ENCODE measurements around the gene AKT1.

DNA sequence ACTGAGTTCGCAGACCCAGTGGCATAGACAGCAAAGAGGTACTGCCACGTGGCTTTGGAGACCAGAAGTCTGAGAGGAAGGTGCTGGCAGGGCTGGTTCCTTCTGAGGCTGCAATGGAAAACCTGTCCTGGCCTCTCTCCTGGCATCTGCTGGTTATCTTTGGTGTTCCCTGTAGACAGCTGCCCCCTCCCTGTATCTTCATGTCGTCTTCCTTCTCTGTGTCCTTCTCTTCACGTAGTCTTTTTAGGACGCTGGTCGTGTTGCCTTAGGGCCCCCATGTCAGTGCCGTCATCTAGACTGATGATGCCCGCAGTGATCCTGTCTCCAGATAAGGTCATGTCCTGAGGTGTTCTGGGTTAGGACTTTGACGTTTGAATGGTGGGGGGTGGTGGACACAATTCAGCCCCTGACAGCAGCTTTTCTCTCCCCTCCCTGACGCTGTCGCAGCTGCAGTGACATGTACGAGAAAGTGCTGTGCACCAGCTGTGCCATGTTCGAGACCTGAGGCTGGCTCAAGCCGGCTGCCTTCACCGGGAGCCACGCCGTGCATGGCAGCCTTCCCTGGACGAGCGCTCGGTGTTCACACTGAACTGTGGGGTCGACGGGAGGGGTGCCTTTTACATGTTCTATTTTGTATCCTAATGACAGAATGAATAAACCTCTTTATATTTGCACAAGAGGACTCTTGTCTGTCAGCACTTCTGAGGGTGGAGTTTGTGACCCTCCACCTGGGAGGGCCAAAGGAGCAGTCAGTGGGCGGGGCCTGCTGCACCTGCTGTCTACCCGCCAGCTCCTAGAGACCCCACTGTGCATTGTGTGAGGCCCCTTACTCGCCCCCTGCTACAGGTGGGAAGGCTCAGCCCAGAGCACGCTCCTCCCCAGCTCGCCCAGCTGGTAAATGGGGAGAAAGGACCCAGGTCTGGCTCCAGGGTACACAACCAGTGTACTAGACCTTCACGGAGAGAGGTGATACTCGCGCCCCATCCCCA lies 36.3 kb downstream of the AKT1 start:
- TF ChIP-seq, protein P1, sequence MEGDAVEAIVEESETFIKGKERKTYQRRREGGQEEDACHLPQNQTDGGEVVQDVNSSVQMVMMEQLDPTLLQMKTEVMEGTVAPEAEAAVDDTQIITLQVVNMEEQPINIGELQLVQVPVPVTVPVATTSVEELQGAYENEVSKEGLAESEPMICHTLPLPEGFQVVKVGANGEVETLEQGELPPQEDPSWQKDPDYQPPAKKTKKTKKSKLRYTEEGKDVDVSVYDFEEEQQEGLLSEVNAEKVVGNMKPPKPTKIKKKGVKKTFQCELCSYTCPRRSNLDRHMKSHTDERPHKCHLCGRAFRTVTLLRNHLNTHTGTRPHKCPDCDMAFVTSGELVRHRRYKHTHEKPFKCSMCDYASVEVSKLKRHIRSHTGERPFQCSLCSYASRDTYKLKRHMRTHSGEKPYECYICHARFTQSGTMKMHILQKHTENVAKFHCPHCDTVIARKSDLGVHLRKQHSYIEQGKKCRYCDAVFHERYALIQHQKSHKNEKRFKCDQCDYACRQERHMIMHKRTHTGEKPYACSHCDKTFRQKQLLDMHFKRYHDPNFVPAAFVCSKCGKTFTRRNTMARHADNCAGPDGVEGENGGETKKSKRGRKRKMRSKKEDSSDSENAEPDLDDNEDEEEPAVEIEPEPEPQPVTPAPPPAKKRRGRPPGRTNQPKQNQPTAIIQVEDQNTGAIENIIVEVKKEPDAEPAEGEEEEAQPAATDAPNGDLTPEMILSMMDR (IDR thresholded peaks at IDR 0.05) = no peak
- TF ChIP-seq POLR2AphosphoS5 (IDR thresholded peaks at IDR 0.05; ENCODE audit: insufficient read depth in 1 of 2, low read depth in 1 of 2) = no peak
